ENCODE data around the gene LMAN1.

LMAN1 gene

GRCh38 chr18:59279722-59280121, 79.3 kb downstream of the LMAN1 start:
- Histone ChIP-seq H3K4me1 (ENCODE audit: control insufficient read depth in 1 of 2, insufficient read depth in 2 of 2, low read length in 2 of 2) (no peaks in the 10 kb centered on the region), H3K27ac (ENCODE audit: low read depth, low read length) (no peak overlapping the region), H3K4me3 (ENCODE audit: low read depth in 1 of 2, low read length in 2 of 2) (no peak overlapping the region), H3K9me3 (ENCODE audit: control insufficient read depth in 1 of 2, low read length in 2 of 2) (no peaks in the 10 kb centered on the region), H3K27me3 (ENCODE audit: control insufficient read depth in 1 of 2, insufficient read depth in 2 of 2, low read length in 2 of 2) (peaks cover 35 to 52% of the 10 kb centered on the region in 2 donors), H3K9ac (ENCODE audit: low read depth in 1 of 2, low read length in 2 of 2) (no peak overlapping the region), H3K36me3 (ENCODE audit: control insufficient read depth in 1 of 2, insufficient read depth in 2 of 2, low read length in 2 of 2) (no peaks in the 10 kb centered on the region)

DNA sequence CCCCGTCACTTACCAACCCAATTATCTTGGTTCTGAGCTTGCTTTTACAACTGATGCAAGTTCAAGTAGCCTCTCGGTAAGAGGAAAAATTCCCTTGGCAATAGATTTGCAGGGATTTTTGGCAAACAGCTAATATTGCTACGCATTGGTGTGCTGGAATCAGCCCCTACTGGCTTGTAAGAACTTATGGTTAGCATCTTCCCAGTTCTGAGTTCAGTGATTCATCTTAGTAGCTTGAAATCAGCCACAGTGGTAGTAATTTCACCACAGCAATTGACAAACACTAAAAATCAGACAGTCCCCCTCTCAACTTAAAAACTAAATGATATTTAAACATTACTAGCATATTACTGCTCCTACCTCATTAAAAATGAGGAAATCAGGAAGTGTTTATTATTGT, 79.9 kb downstream of the LMAN1 start:
- Histone ChIP-seq H3K9ac (ENCODE audit: low read depth in 1 of 2, low read length in 2 of 2) (no peak overlapping the region), H3K4me3 (ENCODE audit: low read depth in 1 of 2, low read length in 2 of 2) (no peak overlapping the region), H3K9me3 (ENCODE audit: control insufficient read depth in 1 of 2, low read length in 2 of 2) (no peaks in the 10 kb centered on the region), H3K4me1 (ENCODE audit: control insufficient read depth in 1 of 2, insufficient read depth in 2 of 2, low read length in 2 of 2) (no peaks in the 10 kb centered on the region), H3K36me3 (ENCODE audit: control insufficient read depth in 1 of 2, insufficient read depth in 2 of 2, low read length in 2 of 2) (no peaks in the 10 kb centered on the region), H3K27ac (ENCODE audit: low read depth, low read length) (no peak overlapping the region), H3K27me3 (ENCODE audit: control insufficient read depth in 1 of 2, insufficient read depth in 2 of 2, low read length in 2 of 2) (peaks cover 41 to 57% of the 10 kb centered on the region in 2 donors)

DNA sequence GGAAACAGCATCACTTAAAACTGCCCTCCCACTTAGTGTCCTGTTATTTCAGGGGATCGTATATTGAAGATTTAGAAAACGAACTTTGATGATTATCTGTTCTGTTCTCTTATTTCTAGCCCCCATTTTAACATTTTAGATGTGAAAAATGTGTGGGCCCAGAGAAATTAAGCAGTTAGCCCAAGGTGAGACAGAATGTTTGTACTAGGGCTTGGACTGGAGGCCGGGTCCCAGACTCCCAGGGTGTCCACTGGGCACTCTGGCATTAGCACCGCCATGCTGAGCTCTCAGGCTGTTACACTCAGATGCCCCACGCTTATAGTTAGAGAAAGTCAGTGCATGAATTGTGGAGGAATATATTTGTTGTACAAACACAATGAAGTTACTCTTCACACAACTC, 80.3 kb downstream of the LMAN1 start:
- Histone ChIP-seq H3K36me3 (ENCODE audit: control insufficient read depth in 1 of 2, insufficient read depth in 2 of 2, low read length in 2 of 2) (no peaks in the 10 kb centered on the region), H3K4me1 (ENCODE audit: control insufficient read depth in 1 of 2, insufficient read depth in 2 of 2, low read length in 2 of 2) (no peaks in the 10 kb centered on the region), H3K27me3 (ENCODE audit: control insufficient read depth in 1 of 2, insufficient read depth in 2 of 2, low read length in 2 of 2) (peaks cover 45 to 61% of the 10 kb centered on the region in 2 donors), H3K4me3 (ENCODE audit: low read depth in 1 of 2, low read length in 2 of 2) (no peak overlapping the region), H3K9ac (ENCODE audit: low read depth in 1 of 2, low read length in 2 of 2) (no peak overlapping the region), H3K27ac (ENCODE audit: low read depth, low read length) (no peak overlapping the region), H3K9me3 (ENCODE audit: control insufficient read depth in 1 of 2, low read length in 2 of 2) (no peaks in the 10 kb centered on the region)
